ENCODE results near the gene DUSP3.

DNA sequence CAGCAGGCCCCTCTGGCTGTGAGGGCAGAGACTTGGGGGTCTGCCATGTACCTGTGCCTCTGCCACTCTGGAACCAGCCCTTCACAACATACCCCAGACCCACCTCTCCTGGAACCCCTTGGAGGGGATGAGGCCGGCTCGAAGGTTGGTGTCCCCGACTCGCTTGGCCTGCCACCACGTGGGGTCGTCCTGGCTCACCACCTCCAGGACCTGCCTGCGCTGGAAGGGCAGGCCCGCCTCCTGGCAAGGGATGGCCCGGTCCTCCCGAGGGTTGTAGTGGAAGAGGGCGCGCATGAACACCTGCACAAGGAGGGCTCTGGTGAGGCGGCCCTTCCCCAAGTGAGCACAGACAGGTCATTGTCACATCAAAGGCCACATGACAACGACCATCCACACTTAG lies 42.0 kb upstream of the DUSP3 start:
- TF ChIP-seq, protein P1, sequence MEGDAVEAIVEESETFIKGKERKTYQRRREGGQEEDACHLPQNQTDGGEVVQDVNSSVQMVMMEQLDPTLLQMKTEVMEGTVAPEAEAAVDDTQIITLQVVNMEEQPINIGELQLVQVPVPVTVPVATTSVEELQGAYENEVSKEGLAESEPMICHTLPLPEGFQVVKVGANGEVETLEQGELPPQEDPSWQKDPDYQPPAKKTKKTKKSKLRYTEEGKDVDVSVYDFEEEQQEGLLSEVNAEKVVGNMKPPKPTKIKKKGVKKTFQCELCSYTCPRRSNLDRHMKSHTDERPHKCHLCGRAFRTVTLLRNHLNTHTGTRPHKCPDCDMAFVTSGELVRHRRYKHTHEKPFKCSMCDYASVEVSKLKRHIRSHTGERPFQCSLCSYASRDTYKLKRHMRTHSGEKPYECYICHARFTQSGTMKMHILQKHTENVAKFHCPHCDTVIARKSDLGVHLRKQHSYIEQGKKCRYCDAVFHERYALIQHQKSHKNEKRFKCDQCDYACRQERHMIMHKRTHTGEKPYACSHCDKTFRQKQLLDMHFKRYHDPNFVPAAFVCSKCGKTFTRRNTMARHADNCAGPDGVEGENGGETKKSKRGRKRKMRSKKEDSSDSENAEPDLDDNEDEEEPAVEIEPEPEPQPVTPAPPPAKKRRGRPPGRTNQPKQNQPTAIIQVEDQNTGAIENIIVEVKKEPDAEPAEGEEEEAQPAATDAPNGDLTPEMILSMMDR (IDR thresholded peaks at IDR 0.05; ENCODE audit: low read depth, low read length) = no peak
- no peak for TF ChIP-seq EZH2phosphoT487 (IDR thresholded peaks at IDR 0.05; ENCODE audit: low read depth)
